Ishikawa (cell line): ENCODE measurements around the gene JPH3.
A peak's percentile ranks its signal among the peaks of the same experiment; 100 is the strongest.

Experiments
- CEBPB ChIP-seq: IDR thresholded peaks from 2 replicates; pipeline ENCODE4 v1.6.1; 2012
- CREB1 ChIP-seq: IDR thresholded peaks from 2 replicates; pipeline ENCODE4 v1.6.1; 2012; ENCODE audit warnings: low read depth
- EGR1 ChIP-seq: IDR thresholded peaks from 2 replicates; pipeline ENCODE4 v1.6.1; 2012
- EP300 ChIP-seq: IDR thresholded peaks from 2 replicates; pipeline ENCODE4 v1.6.1; 2012; ENCODE audit warnings: borderline replicate concordance
- FOXM1 ChIP-seq: IDR thresholded peaks from 2 replicates; pipeline ENCODE4 v1.6.1; 2012; ENCODE audit warnings: low read depth, borderline replicate concordance
- NFIC ChIP-seq: IDR thresholded peaks from 2 replicates; pipeline ENCODE4 v1.6.1; 2012
- RAD21 ChIP-seq: IDR thresholded peaks from 2 replicates; pipeline ENCODE4 v1.6.1; 2012; ENCODE audit warnings: low read depth
- TAF1 ChIP-seq: IDR thresholded peaks from 2 replicates; pipeline ENCODE4 v1.6.1; 2012; ENCODE audit warnings: low read depth, mild to moderate bottlenecking
- TCF12 ChIP-seq: IDR thresholded peaks from 2 replicates; pipeline ENCODE4 v1.6.1; 2012; ENCODE audit warnings: low read depth
- TEAD4 ChIP-seq: IDR thresholded peaks from 2 replicates; pipeline ENCODE4 v1.6.1; 2012
- YY1 ChIP-seq: IDR thresholded peaks from 2 replicates; pipeline ENCODE4 v1.6.1; 2012; ENCODE audit warnings: low read depth
- ZBTB7A ChIP-seq: IDR thresholded peaks from 2 replicates; pipeline ENCODE4 v1.6.1; 2012; ENCODE audit warnings: low read depth
- TF ChIP-seq, protein P1 (sequence below): IDR thresholded peaks from 2 replicates; pipeline ENCODE4 v1.6.1; 2012
- TF ChIP-seq, protein P2 (sequence below): IDR thresholded peaks from 2 replicates; pipeline ENCODE4 v1.6.1; 2012; ENCODE audit warnings: low read depth, mild to moderate bottlenecking
- TF ChIP-seq, protein P3 (sequence below): IDR thresholded peaks from 2 replicates; pipeline ENCODE4 v1.6.1; 2012

Gene JPH3

DNA sequence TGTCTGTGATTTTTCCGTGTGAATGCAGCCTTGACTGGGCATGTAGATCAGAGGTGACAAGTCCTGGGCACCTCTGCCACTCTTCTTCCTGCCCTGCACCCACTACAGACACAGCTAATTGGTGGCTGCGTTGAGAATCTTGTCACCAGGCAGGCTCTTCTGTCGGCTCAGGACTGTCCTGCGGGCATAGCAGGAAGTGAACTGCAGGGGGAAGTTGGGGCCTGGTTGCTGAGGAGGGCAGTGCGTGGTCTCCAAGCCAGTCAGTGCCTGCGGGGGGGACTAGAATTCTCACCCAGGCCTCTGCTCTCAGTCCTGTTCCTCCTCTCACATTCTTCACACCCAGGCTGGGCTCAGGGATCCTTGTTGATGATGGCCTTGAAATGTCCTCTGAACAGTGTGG is 50.5 kb downstream of the JPH3 start:
- no peak for TF ChIP-seq CEBPB

DNA sequence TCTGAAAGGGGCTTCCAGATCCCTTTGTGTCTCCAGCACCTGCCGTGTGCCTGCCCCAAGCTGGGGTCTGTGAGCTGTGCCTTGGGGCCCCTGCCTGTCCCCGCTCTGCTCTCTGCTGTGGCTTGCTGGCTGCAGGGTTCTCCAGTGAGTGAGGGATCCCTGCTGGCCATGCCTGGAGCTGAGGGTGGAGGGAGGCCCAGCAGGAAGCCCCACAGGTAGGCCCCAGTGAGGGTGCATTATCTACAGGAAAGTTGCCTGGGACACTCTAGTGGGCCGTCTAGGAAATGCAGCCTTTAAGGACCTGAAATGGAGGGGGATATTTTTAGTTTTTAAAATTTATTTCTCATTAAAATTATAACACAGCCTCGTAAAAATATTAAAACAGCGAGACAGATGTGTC is 50.9 kb downstream of the JPH3 start:
- TF ChIP-seq EP300 = no peak
- peak; percentile 51; the same call in 1 of the 2 replicates for TF ChIP-seq RAD21

DNA sequence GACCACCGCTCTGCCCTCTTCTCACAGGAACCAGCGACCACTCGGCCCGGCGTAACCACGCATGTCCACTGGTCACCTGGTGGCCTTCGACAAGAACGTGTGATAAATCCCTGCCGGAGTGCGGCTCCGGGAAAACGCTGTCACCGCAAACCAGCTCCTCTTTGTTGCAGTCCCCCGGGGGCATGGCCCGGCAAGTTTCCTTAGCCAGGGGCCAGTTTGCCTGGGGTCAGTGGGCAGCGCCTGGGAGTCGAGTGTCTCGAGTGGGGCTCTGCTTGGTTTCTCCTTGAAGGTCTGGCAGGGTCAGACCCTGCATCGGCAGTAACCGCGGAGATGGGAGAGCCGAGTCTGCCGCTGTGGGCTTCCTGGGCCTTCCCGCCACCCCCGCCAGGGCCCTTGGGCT is 52.5 kb downstream of the JPH3 start:
- TF ChIP-seq TCF12 (no peak), FOXM1 (no peak), EP300 (no peak), RAD21 (no peak)
- TF ChIP-seq, protein P1, sequence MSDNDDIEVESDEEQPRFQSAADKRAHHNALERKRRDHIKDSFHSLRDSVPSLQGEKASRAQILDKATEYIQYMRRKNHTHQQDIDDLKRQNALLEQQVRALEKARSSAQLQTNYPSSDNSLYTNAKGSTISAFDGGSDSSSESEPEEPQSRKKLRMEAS = no peak

DNA sequence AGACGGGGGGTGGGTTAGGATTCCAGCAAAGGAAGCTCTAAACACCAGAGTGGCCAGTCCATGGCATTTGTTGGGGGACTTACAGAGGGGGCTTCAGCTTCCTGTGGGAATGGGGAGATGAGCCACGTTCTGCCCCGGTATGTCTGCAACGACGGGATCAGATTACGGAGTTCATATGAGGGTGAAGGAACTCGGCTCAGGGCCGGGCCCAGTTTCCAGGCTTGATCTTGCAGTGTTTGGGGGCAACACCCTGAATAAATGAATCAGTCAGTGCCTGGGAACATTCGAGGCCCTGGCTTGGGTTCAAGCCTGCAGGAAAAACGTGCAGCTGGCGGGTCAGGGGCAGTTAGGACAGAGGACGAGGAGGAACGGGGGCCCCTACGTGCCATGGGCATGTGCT is 54.0 kb downstream of the JPH3 start:
- TF ChIP-seq ZBTB7A (no peak), TCF12 (no peak), TAF1 (no peak), CREB1 (no peak), RAD21 (no peak), NFIC (no peak), YY1 (no peak), CEBPB (no peak), EGR1 (no peak), FOXM1 (no peak), TEAD4 (no peak), EP300 (no peak)
- TF ChIP-seq, protein P2, sequence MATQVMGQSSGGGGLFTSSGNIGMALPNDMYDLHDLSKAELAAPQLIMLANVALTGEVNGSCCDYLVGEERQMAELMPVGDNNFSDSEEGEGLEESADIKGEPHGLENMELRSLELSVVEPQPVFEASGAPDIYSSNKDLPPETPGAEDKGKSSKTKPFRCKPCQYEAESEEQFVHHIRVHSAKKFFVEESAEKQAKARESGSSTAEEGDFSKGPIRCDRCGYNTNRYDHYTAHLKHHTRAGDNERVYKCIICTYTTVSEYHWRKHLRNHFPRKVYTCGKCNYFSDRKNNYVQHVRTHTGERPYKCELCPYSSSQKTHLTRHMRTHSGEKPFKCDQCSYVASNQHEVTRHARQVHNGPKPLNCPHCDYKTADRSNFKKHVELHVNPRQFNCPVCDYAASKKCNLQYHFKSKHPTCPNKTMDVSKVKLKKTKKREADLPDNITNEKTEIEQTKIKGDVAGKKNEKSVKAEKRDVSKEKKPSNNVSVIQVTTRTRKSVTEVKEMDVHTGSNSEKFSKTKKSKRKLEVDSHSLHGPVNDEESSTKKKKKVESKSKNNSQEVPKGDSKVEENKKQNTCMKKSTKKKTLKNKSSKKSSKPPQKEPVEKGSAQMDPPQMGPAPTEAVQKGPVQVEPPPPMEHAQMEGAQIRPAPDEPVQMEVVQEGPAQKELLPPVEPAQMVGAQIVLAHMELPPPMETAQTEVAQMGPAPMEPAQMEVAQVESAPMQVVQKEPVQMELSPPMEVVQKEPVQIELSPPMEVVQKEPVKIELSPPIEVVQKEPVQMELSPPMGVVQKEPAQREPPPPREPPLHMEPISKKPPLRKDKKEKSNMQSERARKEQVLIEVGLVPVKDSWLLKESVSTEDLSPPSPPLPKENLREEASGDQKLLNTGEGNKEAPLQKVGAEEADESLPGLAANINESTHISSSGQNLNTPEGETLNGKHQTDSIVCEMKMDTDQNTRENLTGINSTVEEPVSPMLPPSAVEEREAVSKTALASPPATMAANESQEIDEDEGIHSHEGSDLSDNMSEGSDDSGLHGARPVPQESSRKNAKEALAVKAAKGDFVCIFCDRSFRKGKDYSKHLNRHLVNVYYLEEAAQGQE = no peak
- TF ChIP-seq, protein P1 = no peak
- TF ChIP-seq, protein P3, sequence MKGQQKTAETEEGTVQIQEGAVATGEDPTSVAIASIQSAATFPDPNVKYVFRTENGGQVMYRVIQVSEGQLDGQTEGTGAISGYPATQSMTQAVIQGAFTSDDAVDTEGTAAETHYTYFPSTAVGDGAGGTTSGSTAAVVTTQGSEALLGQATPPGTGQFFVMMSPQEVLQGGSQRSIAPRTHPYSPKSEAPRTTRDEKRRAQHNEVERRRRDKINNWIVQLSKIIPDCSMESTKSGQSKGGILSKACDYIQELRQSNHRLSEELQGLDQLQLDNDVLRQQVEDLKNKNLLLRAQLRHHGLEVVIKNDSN = no peak

DNA sequence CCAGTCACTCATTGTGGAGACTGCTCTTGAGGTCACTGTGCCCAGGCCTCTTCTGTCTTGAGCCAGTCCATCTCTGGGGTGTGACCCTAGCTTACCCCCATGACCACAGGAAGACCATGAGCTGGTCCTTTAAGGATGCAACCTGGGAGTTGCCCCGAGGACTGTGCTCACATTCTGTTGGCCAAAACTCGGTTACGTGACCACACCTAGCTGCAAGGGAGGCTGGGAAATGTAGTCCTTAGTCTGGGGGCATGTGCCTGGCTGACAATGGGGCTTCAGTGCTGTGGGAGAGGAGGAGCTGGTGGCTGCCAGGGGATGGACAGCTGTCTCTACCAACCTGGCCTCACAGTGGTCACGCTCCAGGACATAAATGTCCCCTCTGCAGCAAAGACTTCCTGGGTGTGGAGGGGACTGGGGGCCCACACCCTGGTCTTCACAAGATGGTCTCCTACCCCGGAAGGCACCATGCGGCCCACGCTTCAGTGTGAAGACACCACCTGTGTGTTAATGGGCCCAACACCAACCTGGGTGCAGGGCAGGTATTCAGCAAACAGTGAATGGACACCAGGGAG is 55.4 kb downstream of the JPH3 start:
- TF ChIP-seq RAD21 (no peak), NFIC (no peak)
- TF ChIP-seq, protein P1 = peak; percentile 40; the same call in 1 of the 2 replicates
- TF ChIP-seq, protein P3 = peak; percentile 64

DNA sequence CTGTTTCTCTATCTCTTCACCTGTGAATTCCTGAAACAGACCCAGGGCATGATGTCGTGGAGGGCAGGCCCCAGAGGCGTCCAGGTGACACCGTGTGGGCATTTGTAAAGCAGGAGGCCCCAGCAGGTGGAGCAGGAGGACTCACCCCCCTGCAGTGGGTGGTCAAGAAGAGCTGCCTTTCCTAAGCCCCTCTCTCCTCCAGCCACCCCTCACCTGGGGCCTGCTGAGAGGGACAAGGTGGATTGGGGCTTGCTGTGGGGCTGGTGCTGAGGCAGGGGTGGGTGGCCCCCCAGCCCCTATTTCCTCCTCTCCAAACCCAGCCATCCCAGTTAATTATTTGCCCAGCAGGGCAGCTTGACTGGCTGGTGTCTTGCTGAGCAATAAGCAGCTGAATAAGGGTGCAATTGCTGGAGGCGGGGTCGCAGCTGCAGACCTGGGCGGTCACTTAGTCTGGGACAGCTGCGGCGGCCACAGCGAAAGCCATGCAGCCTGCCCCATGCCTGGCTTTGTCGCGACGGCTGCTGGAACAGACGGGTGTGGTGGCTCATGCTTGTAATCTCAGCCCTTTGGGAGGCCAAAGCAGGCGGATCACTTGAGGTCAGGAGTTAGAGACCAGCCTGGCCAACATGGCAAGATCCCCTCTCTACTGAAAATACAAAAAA is 56.4 kb downstream of the JPH3 start:
- no peak for TF ChIP-seq TAF1
- no peak for TF ChIP-seq CEBPB
- TF ChIP-seq, protein P1 = no peak
- no peak for TF ChIP-seq EGR1
- TF ChIP-seq FOXM1 = no peak
- no peak for TF ChIP-seq TEAD4
- no peak for TF ChIP-seq YY1
- no peak for TF ChIP-seq ZBTB7A
- TF ChIP-seq RAD21 = no peak

DNA sequence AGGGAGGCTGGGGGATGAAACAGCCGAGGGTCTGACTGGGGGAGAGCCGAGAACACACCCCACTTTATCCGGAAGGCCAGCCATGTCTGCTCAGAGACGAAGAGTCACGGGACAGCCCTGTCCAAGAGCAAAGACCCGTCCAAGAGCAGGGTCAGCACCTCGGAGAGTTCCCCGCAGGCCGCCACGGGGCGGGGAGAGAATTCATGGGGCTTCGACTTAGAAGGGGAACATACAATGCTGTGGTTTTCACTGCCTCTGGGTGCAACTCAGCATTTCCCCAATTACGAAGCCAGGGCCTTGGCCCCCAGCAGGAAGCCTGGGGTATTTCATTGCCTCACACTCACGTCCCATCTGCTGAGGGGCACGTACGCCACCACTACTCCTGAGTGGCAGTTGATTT is 59.3 kb downstream of the JPH3 start:
- TF ChIP-seq TEAD4 (no peak), TCF12 (no peak), EGR1 (no peak), EP300 (no peak), NFIC (no peak), FOXM1 (no peak), CREB1 (no peak), YY1 (no peak), RAD21 (0 out of 2 replicates have a peak, but pooled peaks have one; percentile 4), CEBPB (no peak), ZBTB7A (no peak), TAF1 (no peak)
- TF ChIP-seq, protein P3 = peak; percentile 50; the same call in 1 of the 2 replicates
- TF ChIP-seq, protein P2 = peak; percentile 96
- TF ChIP-seq, protein P1 = peak; percentile 33; the same call in 1 of the 2 replicates
